ENCODE measurements around the gene MAGEC3.
"Not testable (repeated sequence)": the region's sequence is repeated elsewhere in the genome, so short reads cannot be mapped to it uniquely, and the experiment has no call there.

MAGEC3 gene, protein sequence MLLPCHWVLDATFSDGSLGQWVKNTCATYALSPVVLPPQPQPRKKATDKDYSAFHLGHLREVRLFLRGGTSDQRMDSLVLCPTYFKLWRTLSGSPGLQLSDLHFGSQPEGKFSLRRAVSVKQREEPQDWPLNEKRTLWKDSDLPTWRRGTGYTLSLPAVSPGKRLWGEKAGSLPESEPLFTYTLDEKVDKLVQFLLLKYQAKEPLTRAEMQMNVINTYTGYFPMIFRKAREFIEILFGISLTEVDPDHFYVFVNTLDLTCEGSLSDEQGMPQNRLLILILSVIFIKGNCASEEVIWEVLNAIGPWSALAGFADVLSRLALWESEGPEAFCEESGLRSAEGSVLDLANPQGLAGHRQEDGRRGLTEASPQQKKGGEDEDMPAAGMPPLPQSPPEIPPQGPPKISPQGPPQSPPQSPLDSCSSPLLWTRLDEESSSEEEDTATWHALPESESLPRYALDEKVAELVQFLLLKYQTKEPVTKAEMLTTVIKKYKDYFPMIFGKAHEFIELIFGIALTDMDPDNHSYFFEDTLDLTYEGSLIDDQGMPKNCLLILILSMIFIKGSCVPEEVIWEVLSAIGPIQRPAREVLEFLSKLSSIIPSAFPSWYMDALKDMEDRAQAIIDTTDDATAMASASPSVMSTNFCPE

DNA sequence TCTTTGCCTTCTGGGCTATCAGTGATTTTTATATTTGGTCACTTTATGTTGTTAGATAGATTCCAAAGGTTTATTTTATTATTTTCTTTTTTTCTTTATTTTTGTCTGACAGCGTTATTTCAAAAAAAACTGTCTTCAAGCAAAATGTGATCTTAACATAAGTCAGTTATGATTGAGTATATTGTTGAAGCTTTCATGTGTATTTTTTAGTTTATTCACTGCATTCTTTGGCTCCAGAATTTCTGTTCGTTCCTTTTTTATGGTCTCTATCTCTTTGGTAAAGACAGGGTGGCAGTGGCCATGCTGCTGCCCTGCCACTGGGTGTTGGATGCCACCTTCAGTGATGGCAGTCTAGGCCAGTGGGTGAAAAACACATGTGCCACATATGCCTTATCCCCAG, at the start of gene MAGEC3:
Gene MAGEC3, plus strand, starts transcription at position 301 of the 400 bp plus-strand sequence. Its CDS starts 0 bp downstream, at position 301.
- H3K4me1 ChIP-seq (ENCODE audit: control insufficient read depth, insufficient read depth, low read length), result no peaks in the 10 kb centered on the region
- H3K27me3 ChIP-seq (ENCODE audit: control insufficient read depth, insufficient read depth, low read length), result no peaks in the 10 kb centered on the region
- no peak within 1 kb of the TSS for H3K9ac ChIP-seq (ENCODE audit: low read length)
- no peak within 1 kb of the TSS for H3K27ac ChIP-seq (ENCODE audit: low read depth, low read length)
- no peaks in the 10 kb centered on the region for H3K36me3 ChIP-seq (ENCODE audit: control insufficient read depth, insufficient read depth, low read length)
- H3K4me3 ChIP-seq (ENCODE audit: low read length), result no peak within 1 kb of the TSS

DNA sequence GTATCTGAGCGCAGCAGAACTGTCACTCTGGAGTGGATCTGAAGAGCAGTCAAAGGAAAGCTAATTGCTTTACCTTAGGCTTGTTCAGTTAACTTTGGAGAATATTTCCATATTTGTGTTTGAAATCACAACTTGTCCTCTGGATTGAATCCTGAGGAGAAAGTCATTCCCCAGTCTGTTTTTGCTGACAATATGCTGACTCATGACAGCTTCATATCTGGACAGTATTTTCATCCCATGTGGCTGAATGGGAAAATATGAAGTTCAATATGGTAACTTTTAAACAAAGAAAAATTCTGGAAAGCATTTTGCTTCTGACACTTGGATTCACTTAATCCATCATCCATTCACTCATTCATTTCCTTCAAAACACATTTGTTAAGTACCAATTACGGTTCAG, 46.3 kb upstream of the MAGEC3 start:
- H3K36me3 ChIP-seq (ENCODE audit: control insufficient read depth, insufficient read depth, low read length), result no peaks in the 10 kb centered on the region
- H3K9ac ChIP-seq (ENCODE audit: low read length), result no peak overlapping the region

DNA sequence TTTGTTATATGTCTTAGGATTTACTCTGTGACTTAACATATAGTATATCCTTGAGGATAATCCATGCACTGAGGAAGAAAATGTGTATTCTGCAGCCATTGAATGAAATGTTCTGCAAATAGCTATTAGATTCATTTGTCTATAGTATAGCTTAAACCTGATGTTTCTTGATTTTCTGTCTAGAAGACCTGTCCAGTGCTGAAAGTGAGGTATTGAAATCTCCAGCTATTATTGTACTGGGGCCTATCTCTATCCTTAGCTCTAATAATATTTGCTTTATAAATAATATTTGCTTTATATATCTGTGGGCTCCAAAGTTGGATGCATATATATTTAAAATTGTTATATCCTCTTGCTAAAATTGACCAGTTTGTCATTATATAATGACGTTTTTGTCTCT, 26.7 kb upstream of the MAGEC3 start:
- Histone ChIP-seq H3K4me3 (ENCODE audit: low read length) (no peak overlapping the region), H3K27ac (ENCODE audit: low read depth, low read length) (no peak overlapping the region), H3K9ac (ENCODE audit: low read length) (no peak overlapping the region), H3K4me1 (ENCODE audit: control insufficient read depth, insufficient read depth, low read length) (no peaks in the 10 kb centered on the region), H3K36me3 (ENCODE audit: control insufficient read depth, insufficient read depth, low read length) (no peaks in the 10 kb centered on the region), H3K27me3 (ENCODE audit: control insufficient read depth, insufficient read depth, low read length) (no peaks in the 10 kb centered on the region)

More for the DNA sequence above, 46.3 kb upstream of the MAGEC3 start:
- Histone ChIP-seq H3K27me3 (ENCODE audit: control insufficient read depth, insufficient read depth, low read length) (no peaks in the 10 kb centered on the region), H3K4me1 (ENCODE audit: control insufficient read depth, insufficient read depth, low read length) (no peaks in the 10 kb centered on the region), H3K27ac (ENCODE audit: low read depth, low read length) (no peak overlapping the region), H3K4me3 (ENCODE audit: low read length) (no peak overlapping the region)

DNA sequence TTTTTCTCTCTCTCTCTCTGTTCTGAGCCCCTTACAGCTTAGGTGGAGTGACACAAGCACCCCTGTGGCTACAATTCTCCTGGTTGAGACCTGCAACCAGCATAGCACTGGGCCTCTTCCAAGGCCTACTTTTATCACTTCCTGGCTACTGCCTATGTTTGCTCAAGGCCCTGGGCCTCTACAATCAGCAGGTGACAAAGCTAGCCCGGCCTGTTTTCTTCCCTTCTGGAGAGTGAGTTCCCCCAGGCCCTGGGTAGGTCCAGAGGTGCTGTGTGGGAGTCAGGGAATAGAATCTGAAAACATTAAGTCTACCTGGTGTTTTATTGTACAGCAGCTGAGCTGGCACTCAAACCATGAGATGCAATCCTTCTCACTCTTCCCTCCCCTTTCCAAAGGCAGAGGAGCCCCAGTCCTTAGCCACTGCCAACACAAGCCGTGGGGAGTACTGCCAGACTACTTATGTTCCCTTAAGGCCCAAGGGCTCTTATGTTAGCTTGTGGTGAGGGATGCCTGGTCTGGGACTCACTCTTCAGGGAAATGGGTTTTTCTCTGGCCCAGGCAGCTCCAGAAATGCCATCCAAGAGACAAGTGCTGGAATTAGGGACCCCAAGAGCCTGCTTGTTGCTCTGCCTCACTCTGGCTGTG, 23.8 kb upstream of the MAGEC3 start:
- no peak overlapping the region for H3K4me3 ChIP-seq (ENCODE audit: low read length)
- H3K9ac ChIP-seq (ENCODE audit: low read length), result no peak overlapping the region
- no peak overlapping the region for H3K27ac ChIP-seq (ENCODE audit: low read depth, low read length)
- no peaks in the 10 kb centered on the region for H3K27me3 ChIP-seq (ENCODE audit: control insufficient read depth, insufficient read depth, low read length)
- no peaks in the 10 kb centered on the region for H3K36me3 ChIP-seq (ENCODE audit: control insufficient read depth, insufficient read depth, low read length)
- no peaks in the 10 kb centered on the region for H3K4me1 ChIP-seq (ENCODE audit: control insufficient read depth, insufficient read depth, low read length)

DNA sequence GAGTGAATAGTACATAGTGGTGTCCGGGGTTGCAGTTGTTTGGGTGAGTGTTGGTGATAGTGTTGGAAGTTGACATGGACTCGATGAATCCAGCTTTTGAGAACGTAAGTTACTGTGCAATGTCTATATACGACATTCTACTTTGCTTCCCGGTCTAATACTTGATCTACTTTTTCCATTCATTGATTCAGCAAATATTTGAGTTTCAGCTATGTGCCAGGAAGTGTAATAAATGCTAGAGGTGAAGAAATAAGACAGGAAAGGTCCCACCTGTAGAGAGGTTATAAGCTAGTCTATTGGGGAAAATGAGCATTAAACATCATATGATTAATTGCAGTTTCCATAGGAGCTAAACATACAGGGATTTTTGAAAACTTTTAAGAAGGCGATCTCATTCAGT, 22.2 kb upstream of the MAGEC3 start:
- Histone ChIP-seq H3K27ac (ENCODE audit: low read depth, low read length) (no peak overlapping the region), H3K4me3 (ENCODE audit: low read length) (no peak overlapping the region), H3K36me3 (ENCODE audit: control insufficient read depth, insufficient read depth, low read length) (no peaks in the 10 kb centered on the region), H3K27me3 (ENCODE audit: control insufficient read depth, insufficient read depth, low read length) (no peaks in the 10 kb centered on the region), H3K9ac (ENCODE audit: low read length) (no peak overlapping the region), H3K4me1 (ENCODE audit: control insufficient read depth, insufficient read depth, low read length) (no peaks in the 10 kb centered on the region)

DNA sequence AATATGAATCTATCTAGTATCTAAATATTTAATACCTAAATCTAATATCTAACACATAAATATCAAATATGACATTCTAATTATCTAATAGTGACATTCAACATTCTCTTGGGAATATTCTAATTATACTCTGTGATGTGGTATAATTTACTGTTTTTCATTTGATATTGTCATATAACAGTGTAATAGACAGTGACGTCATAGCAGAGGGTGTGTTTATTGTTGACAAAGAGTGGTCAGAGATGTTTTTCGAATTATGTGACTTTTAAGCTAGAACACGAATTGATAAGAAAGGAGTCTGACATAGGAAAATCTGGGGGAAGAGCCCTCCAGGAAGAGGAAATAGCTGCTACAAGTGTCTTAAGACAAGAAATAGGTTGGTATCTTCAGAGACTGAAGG, 5.9 kb upstream of the MAGEC3 start:
- no peak overlapping the region for H3K9ac ChIP-seq (ENCODE audit: low read length)
- no peaks in the 10 kb centered on the region for H3K27me3 ChIP-seq (ENCODE audit: control insufficient read depth, insufficient read depth, low read length)
- H3K36me3 ChIP-seq (ENCODE audit: control insufficient read depth, insufficient read depth, low read length), result no peaks in the 10 kb centered on the region
- no peak overlapping the region for H3K27ac ChIP-seq (ENCODE audit: low read depth, low read length)
- no peak overlapping the region for H3K4me3 ChIP-seq (ENCODE audit: low read length)
- no peaks in the 10 kb centered on the region for H3K4me1 ChIP-seq (ENCODE audit: control insufficient read depth, insufficient read depth, low read length)

DNA sequence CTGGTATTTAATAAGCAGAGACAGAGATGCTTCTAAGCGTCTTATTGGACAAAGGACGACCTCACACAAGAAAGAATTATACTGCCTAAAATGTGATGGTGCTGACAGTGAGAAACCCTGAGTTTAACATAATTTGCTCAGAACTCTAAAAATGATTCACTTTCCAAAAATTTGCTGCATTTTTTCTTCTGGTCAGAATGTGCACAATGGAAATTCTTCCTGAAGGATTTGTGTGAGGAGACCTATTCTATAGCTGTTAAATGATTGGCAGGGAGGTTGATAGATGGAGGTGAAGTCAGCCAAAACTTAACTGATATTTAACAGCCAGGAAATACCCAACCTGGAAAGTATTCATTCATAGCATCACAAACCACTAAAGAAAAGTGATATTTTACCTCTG, 1.7 kb downstream of the MAGEC3 start:
- Histone ChIP-seq H3K4me3 (ENCODE audit: low read length) (no peak overlapping the region), H3K27me3 (ENCODE audit: control insufficient read depth, insufficient read depth, low read length) (no peaks in the 10 kb centered on the region), H3K36me3 (ENCODE audit: control insufficient read depth, insufficient read depth, low read length) (no peaks in the 10 kb centered on the region), H3K9ac (ENCODE audit: low read length) (no peak overlapping the region), H3K4me1 (ENCODE audit: control insufficient read depth, insufficient read depth, low read length) (no peaks in the 10 kb centered on the region), H3K27ac (ENCODE audit: low read depth, low read length) (no peak overlapping the region)

DNA sequence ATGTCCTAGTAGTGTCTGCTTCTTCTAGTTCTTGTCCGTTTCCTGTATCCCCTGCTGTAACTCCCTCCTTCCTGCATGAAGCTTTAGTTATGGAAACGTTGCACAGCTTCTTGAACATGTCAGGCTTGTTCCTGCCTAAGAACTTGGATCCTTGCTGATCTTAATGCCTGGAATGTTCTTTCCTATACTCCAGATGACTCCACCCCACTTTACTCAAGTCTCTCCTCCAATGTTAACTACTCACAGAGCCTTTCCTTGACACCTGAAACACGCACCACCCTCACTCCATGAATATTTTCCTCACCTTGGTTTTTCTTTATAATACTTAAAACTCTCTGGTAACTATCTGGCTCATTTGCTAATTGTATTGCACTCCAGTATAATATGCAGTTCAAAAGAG, 19.4 kb downstream of the MAGEC3 start:
- Histone ChIP-seq H3K4me3 (ENCODE audit: low read length) (no peak overlapping the region), H3K4me1 (ENCODE audit: control insufficient read depth, insufficient read depth, low read length) (no peaks in the 10 kb centered on the region), H3K27me3 (ENCODE audit: control insufficient read depth, insufficient read depth, low read length) (no peaks in the 10 kb centered on the region), H3K27ac (ENCODE audit: low read depth, low read length) (no peak overlapping the region), H3K9ac (ENCODE audit: low read length) (no peak overlapping the region), H3K36me3 (ENCODE audit: control insufficient read depth, insufficient read depth, low read length) (no peaks in the 10 kb centered on the region)

DNA sequence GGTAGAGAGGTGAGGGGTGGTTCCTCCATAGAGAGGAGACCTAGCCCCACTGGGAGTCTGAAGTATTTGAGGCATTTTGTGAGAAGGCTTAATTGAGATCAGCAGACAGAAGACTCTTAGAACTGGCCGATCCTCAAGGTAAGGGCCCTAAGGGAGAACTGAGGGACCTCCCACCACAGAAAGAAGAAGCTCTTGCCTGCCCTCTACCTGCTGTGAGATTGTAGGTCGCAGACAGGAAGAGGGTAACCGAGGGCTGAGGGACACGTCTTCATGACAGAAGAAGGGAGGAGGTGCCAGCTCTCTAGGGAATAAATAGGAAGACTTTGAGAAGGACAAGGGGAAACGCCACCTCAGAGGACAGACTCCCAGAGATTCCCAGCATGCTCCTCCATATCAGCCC, 41.5 kb downstream of the MAGEC3 start:
- H3K27me3 ChIP-seq (ENCODE audit: control insufficient read depth, insufficient read depth, low read length), result no peaks in the 10 kb centered on the region
- no peaks in the 10 kb centered on the region for H3K36me3 ChIP-seq (ENCODE audit: control insufficient read depth, insufficient read depth, low read length)
- H3K4me1 ChIP-seq (ENCODE audit: control insufficient read depth, insufficient read depth, low read length), result no peaks in the 10 kb centered on the region
- no peak overlapping the region for H3K9ac ChIP-seq (ENCODE audit: low read length)
- H3K4me3 ChIP-seq (ENCODE audit: low read length), result no peak overlapping the region
- H3K27ac ChIP-seq (ENCODE audit: low read depth, low read length), result no peak overlapping the region

DNA sequence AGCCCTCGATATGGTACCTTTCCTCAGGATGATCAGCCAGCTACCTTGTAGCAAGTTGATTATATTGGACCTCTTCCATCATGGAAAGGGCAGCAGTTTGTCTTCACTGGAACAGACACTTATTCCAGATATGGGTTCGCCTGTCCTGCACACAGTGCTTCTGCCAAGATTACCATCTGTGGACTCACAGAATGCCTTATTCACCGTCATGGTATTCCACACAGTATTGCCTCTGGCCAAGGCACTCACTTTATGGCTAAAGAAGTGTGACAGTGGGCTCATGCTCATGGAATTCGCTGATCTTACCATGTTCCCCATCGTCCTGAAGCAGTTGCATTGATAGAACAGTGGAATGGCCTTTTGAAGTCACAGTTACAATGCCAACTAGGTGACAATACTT, 50.7 kb downstream of the MAGEC3 start:
- H3K4me3 ChIP-seq (ENCODE audit: low read length); H3K4me1 ChIP-seq (ENCODE audit: control insufficient read depth, insufficient read depth, low read length); H3K9ac ChIP-seq (ENCODE audit: low read length); H3K27me3 ChIP-seq (ENCODE audit: control insufficient read depth, insufficient read depth, low read length); H3K27ac ChIP-seq (ENCODE audit: low read depth, low read length); H3K36me3 ChIP-seq (ENCODE audit: control insufficient read depth, insufficient read depth, low read length): not testable (repeated sequence)

DNA sequence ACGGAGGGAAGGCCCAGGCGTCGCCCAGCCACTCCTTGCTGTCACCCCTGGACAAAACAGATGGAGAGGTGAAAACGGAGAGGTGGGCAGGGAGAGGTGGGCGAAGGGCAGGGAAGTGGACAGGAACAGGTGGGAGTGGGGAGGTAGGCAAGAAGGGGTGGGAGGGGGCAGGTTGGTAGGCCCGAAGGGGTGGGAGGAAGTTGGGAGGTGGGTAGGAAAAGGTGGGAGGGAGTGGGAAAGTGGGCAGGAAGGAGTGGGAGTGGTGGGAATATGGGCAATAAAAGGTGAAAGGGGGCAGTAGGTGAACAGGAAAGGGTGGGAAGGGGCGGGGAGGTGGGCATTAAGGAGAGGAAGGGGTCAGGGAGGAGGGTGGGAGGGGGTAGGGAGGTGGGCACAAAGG, 56.6 kb downstream of the MAGEC3 start:
- Histone ChIP-seq H3K4me3 (ENCODE audit: low read length) (no peak overlapping the region), H3K4me1 (ENCODE audit: control insufficient read depth, insufficient read depth, low read length) (no peaks in the 10 kb centered on the region), H3K27ac (ENCODE audit: low read depth, low read length) (no peak overlapping the region), H3K27me3 (ENCODE audit: control insufficient read depth, insufficient read depth, low read length) (no peaks in the 10 kb centered on the region), H3K9ac (ENCODE audit: low read length) (no peak overlapping the region), H3K36me3 (ENCODE audit: control insufficient read depth, insufficient read depth, low read length) (no peaks in the 10 kb centered on the region)

DNA sequence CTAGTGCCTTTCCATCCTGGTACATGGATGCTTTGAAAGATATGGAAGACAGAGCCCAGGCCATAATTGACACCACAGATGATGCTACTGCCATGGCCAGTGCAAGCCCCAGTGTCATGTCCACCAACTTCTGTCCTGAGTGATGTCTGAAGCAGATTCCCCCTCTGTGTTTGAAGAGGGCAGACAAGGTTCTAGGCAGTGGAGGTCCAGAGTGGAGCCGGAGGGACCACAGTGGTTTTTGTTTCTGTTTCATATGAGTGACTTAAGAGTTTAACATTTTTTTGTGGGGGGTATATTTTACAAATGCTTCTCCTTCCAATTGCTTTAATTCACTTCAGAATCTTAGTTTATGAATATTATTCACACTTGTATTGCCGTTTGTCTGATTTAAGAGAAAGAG, 59.6 kb downstream of the MAGEC3 start:
- Histone ChIP-seq H3K9ac (ENCODE audit: low read length) (no peak overlapping the region), H3K4me3 (ENCODE audit: low read length) (no peak overlapping the region), H3K27me3 (ENCODE audit: control insufficient read depth, insufficient read depth, low read length) (no peaks in the 10 kb centered on the region), H3K4me1 (ENCODE audit: control insufficient read depth, insufficient read depth, low read length) (no peaks in the 10 kb centered on the region), H3K27ac (ENCODE audit: low read depth, low read length) (no peak overlapping the region), H3K36me3 (ENCODE audit: control insufficient read depth, insufficient read depth, low read length) (no peaks in the 10 kb centered on the region)

All from rectal smooth muscle tissue (tissue), 1 donor.